ENCODE data around the gene UBE2J2. TPM values are rescaled to one million over a fixed set of nuclear protein-coding genes. Genes with fewer than 3 reads are reported as not detected.
A peak's percentile ranks its signal among the peaks of the same experiment; 100 is the strongest.

UBE2J2 gene
- total and polyA plus RNA-seq, 5 donors from 2014 or later, result 56.4 to 97.5 (median 77.2) TPM

GRCh38 chr1:1307923-1308755 lies 34.5 kb upstream of the UBE2J2 start, which contains the start of the genes ACAP3 and PUSL1:
TSS of gene ACAP3 (minus strand) at chr1:1307930. CDS start at chr1:1307815, 115 bp downstream.
TSS of gene PUSL1 (plus strand) at chr1:1308597. CDS start at chr1:1308644, 47 bp downstream.
- Histone ChIP-seq H3K27ac (ENCODE audit: insufficient read depth, low read length, poor library complexity, severe bottlenecking) (peak within 1 kb of the TSS; percentile 89), H3K4me3 (ENCODE audit: low read depth, low read length) (peak within 1 kb of the TSS; percentile 71), H3K27me3 (ENCODE audit: control insufficient read depth, insufficient read depth, low read length) (no peaks in the 10 kb centered on the region), H3K9me3 (ENCODE audit: control insufficient read depth in 2 of 2, low read length in 2 of 2) (no peaks in the 10 kb centered on the region), H3K4me1 (ENCODE audit: control insufficient read depth, insufficient read depth, low read length, poor library complexity, severe bottlenecking) (peaks cover 46% of the 10 kb centered on the region), H3K36me3 (ENCODE audit: control insufficient read depth, insufficient read depth, low read length) (peaks cover 11% of the 10 kb centered on the region)
- DNase-seq (peak; percentile 82 to 95 (median 92)), ATAC-seq (ENCODE audit: low read depth in 2 of 2) (peak; percentile 69 to 74)
- Mint-ChIP-seq H3K27ac (peak within 1 kb of the TSS; percentile 75 to 92 (median 91)), H3K4me1 (peaks cover 0 to 26% (median 8%) of the 10 kb centered on the region in 4 donors), H3K27me3 (no peaks in the 10 kb centered on the region), H3K4me3 (peak within 1 kb of the TSS; percentile 87 to 94 (median 91)), H3K9me3 (peaks cover 0 to 3% (median 0%) of the 10 kb centered on the region in 7 donors), H3K36me3 (no peaks in the 10 kb centered on the region)

DNA sequence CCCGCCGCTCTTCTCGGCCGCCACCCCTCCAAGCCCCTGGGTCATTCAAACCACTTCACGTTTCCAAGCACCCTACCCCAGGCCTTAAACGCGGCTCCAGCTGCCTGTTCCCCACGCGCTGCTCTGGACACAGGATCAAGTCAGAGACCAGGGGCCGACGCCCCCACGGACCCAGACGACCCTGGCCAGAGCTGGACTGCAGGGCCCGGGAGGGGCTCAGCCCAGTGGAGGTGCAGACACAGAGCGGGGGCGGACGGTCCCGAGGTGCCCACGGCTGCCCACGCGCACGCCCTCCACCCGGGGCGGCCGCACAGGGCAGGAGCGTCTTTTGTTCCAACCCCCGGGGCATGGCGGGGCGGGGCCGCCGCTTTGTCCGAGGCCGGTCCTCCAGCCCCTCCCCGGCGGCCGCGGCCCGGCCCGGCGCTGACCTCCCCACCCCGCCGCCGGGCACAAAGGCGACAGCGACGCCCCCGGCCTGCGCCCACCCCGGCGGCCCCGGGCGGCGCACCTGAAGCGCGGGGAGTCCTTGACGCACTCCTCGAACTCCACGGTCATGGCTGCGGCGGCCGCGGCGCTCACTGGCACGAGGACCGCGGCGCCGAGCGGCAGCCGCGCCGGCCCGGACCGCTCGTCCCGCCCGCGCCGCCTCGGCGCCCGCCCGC lies 33.7 kb upstream of the UBE2J2 start:
- peak overlapping the region; percentile 75 to 91 (median 90) for H3K27ac Mint-ChIP-seq
- ATAC-seq (ENCODE audit: low read depth in 2 of 2) (no peak), DNase-seq (no peak)
- no peaks in the 10 kb centered on the region for H3K27me3 Mint-ChIP-seq
- peaks cover 8% of the 10 kb centered on the region for H3K36me3 ChIP-seq (ENCODE audit: control insufficient read depth, insufficient read depth, low read length)
- peaks cover 0 to 26% (median 8%) of the 10 kb centered on the region in 4 donors for H3K4me1 Mint-ChIP-seq
- H3K27me3 ChIP-seq (ENCODE audit: control insufficient read depth, insufficient read depth, low read length), result no peaks in the 10 kb centered on the region
- H3K4me3 ChIP-seq (ENCODE audit: low read depth, low read length), result peak overlapping the region; percentile 71
- no peaks in the 10 kb centered on the region for H3K36me3 Mint-ChIP-seq
- H3K9me3 ChIP-seq (ENCODE audit: control insufficient read depth in 2 of 2, low read length in 2 of 2), result no peaks in the 10 kb centered on the region
- peaks cover 0 to 3% (median 0%) of the 10 kb centered on the region in 7 donors for H3K9me3 Mint-ChIP-seq
- no peak overlapping the region for H3K27ac ChIP-seq (ENCODE audit: insufficient read depth, low read length, poor library complexity, severe bottlenecking)
- peaks cover 46% of the 10 kb centered on the region for H3K4me1 ChIP-seq (ENCODE audit: control insufficient read depth, insufficient read depth, low read length, poor library complexity, severe bottlenecking)
- H3K4me3 Mint-ChIP-seq, result peak overlapping the region; percentile 87 to 91 (median 90)

- no peak overlapping the region for H3K27ac ChIP-seq (ENCODE audit: insufficient read depth, low read length, poor library complexity, severe bottlenecking)
- H3K27me3 ChIP-seq (ENCODE audit: control insufficient read depth, insufficient read depth, low read length), result no peaks in the 10 kb centered on the region
- peak overlapping the region; percentile 87 to 91 (median 90) for H3K4me3 Mint-ChIP-seq
- no peaks in the 10 kb centered on the region for H3K36me3 Mint-ChIP-seq
- H3K9me3 Mint-ChIP-seq, result peaks cover 0 to 3% (median 0%) of the 10 kb centered on the region in 7 donors
- ATAC-seq (ENCODE audit: low read depth in 2 of 2), result no peak
- peak overlapping the region; percentile 75 to 91 (median 90) for H3K27ac Mint-ChIP-seq
- H3K36me3 ChIP-seq (ENCODE audit: control insufficient read depth, insufficient read depth, low read length), result peaks cover 7% of the 10 kb centered on the region
- DNase-seq, result no peak
- peak overlapping the region; percentile 71 for H3K4me3 ChIP-seq (ENCODE audit: low read depth, low read length)
- H3K4me1 ChIP-seq (ENCODE audit: control insufficient read depth, insufficient read depth, low read length, poor library complexity, severe bottlenecking), result peaks cover 46% of the 10 kb centered on the region
- H3K9me3 ChIP-seq (ENCODE audit: control insufficient read depth in 2 of 2, low read length in 2 of 2), result no peaks in the 10 kb centered on the region
- peaks cover 0 to 26% (median 8%) of the 10 kb centered on the region in 4 donors for H3K4me1 Mint-ChIP-seq
- H3K27me3 Mint-ChIP-seq, result no peaks in the 10 kb centered on the region
Measured at GRCh38 chr1:1306661-1307260, 33.1 kb upstream of the UBE2J2 start.

GRCh38 chr1:1306070-1306660 lies 32.5 kb upstream of the UBE2J2 start:
- H3K36me3 ChIP-seq (ENCODE audit: control insufficient read depth, insufficient read depth, low read length), result peaks cover under 1% of the 10 kb centered on the region
- H3K4me1 Mint-ChIP-seq, result peaks cover 0 to 26% (median 8%) of the 10 kb centered on the region in 4 donors
- peak overlapping the region in 2 of 3 donors; percentile 75 to 90 for H3K27ac Mint-ChIP-seq
- peaks cover 0 to 3% (median 0%) of the 10 kb centered on the region in 7 donors for H3K9me3 Mint-ChIP-seq
- H3K4me3 ChIP-seq (ENCODE audit: low read depth, low read length), result peak overlapping the region; percentile 71
- DNase-seq (peak in 1 of 3 donors; percentile 47), ATAC-seq (ENCODE audit: low read depth in 2 of 2) (no peak)
- no peaks in the 10 kb centered on the region for H3K27me3 Mint-ChIP-seq
- H3K27ac ChIP-seq (ENCODE audit: insufficient read depth, low read length, poor library complexity, severe bottlenecking), result peak overlapping the region; percentile 66
- H3K36me3 Mint-ChIP-seq, result no peaks in the 10 kb centered on the region
- H3K4me1 ChIP-seq (ENCODE audit: control insufficient read depth, insufficient read depth, low read length, poor library complexity, severe bottlenecking), result peaks cover 46% of the 10 kb centered on the region
- H3K27me3 ChIP-seq (ENCODE audit: control insufficient read depth, insufficient read depth, low read length), result no peaks in the 10 kb centered on the region
- no peaks in the 10 kb centered on the region for H3K9me3 ChIP-seq (ENCODE audit: control insufficient read depth in 2 of 2, low read length in 2 of 2)
- peak overlapping the region; percentile 87 to 91 (median 90) for H3K4me3 Mint-ChIP-seq

DNA sequence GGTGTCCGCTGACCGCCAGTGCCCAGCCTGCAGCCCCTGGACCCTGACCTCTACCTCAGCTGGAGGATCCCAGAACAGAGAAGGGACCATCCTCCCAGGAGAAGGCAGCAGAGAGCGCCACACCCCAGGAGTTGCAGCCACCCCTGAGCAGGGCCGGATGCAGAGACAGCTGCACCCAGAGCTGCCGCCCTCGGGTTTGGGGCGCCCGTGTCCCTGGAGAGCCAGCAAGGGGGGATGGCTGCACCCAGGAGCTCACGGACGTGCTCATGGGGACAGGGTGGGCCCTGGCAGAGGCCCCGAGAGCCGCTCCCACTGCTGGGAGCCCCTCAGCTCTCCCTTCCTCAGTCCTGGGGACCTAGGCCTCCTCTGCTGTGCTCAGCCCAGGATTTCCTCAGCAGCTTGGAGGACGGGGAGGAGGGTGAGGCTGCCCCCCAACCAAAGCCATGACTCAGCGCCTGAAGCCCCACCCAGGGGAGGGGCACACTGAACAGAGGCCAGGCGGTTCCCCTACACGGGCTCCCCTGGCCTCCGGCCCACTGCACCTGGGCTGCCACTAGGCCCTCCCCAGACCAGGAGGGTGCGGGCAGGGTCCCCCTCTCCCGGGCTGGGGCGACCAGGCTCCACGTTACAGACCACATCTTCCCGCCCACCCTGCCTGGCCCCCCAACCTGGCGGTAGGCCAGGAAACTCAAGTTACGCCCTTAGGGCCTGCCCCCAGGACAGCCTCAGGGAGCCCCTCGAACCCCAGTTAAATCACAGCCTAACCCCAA lies 31.8 kb upstream of the UBE2J2 start:
- H3K9me3 ChIP-seq (ENCODE audit: control insufficient read depth in 2 of 2, low read length in 2 of 2), result no peaks in the 10 kb centered on the region
- peaks cover 46% of the 10 kb centered on the region for H3K4me1 ChIP-seq (ENCODE audit: control insufficient read depth, insufficient read depth, low read length, poor library complexity, severe bottlenecking)
- no peak overlapping the region for H3K4me3 ChIP-seq (ENCODE audit: low read depth, low read length)
- H3K27ac ChIP-seq (ENCODE audit: insufficient read depth, low read length, poor library complexity, severe bottlenecking), result peak overlapping the region; percentile 66
- H3K27me3 ChIP-seq (ENCODE audit: control insufficient read depth, insufficient read depth, low read length), result no peaks in the 10 kb centered on the region
- H3K27ac Mint-ChIP-seq, result peak overlapping the region in 2 of 3 donors; percentile 69 to 90
- H3K27me3 Mint-ChIP-seq, result no peaks in the 10 kb centered on the region
- H3K4me1 Mint-ChIP-seq, result peaks cover 0 to 26% (median 8%) of the 10 kb centered on the region in 4 donors
- no peaks in the 10 kb centered on the region for H3K36me3 ChIP-seq (ENCODE audit: control insufficient read depth, insufficient read depth, low read length)
- peak overlapping the region; percentile 87 to 91 (median 90) for H3K4me3 Mint-ChIP-seq
- H3K9me3 Mint-ChIP-seq, result peaks cover 0 to 3% (median 0%) of the 10 kb centered on the region in 7 donors
- DNase-seq, result peak; percentile 53 to 91 (median 63)
- peak; percentile 46 to 54 for ATAC-seq (ENCODE audit: low read depth in 2 of 2)
- H3K36me3 Mint-ChIP-seq, result no peaks in the 10 kb centered on the region

GRCh38 chr1:1304331-1305299 lies 31.0 kb upstream of the UBE2J2 start:
- no peaks in the 10 kb centered on the region for H3K9me3 ChIP-seq (ENCODE audit: control insufficient read depth in 2 of 2, low read length in 2 of 2)
- peak overlapping the region; percentile 66 for H3K27ac ChIP-seq (ENCODE audit: insufficient read depth, low read length, poor library complexity, severe bottlenecking)
- no peaks in the 10 kb centered on the region for H3K27me3 ChIP-seq (ENCODE audit: control insufficient read depth, insufficient read depth, low read length)
- H3K4me1 Mint-ChIP-seq, result peaks cover 0 to 26% (median 8%) of the 10 kb centered on the region in 4 donors
- H3K27me3 Mint-ChIP-seq, result no peaks in the 10 kb centered on the region
- H3K36me3 Mint-ChIP-seq, result no peaks in the 10 kb centered on the region
- no peak overlapping the region for H3K4me3 ChIP-seq (ENCODE audit: low read depth, low read length)
- ATAC-seq (ENCODE audit: low read depth in 2 of 2) (no peak), DNase-seq (no peak)
- peaks cover 0 to 3% (median 0%) of the 10 kb centered on the region in 7 donors for H3K9me3 Mint-ChIP-seq
- peaks cover 40% of the 10 kb centered on the region for H3K4me1 ChIP-seq (ENCODE audit: control insufficient read depth, insufficient read depth, low read length, poor library complexity, severe bottlenecking)
- no peaks in the 10 kb centered on the region for H3K36me3 ChIP-seq (ENCODE audit: control insufficient read depth, insufficient read depth, low read length)
- peak overlapping the region in 1 of 3 donors; percentile 69 for H3K27ac Mint-ChIP-seq
- peak overlapping the region; percentile 87 to 91 (median 90) for H3K4me3 Mint-ChIP-seq

All from CD4-positive, CD25-positive, alpha-beta regulatory T cell (primary cell).